Measurements from ENCODE around the gene SOX13.

The SOX13 gene

GRCh38 chr1:204154568-204155255, 81.8 kb downstream of the SOX13 start:
- no peak for DNase-seq

GRCh38 chr1:204155881-204156280, 83.0 kb downstream of the SOX13 start:
- DNase-seq: no peak

DNA sequence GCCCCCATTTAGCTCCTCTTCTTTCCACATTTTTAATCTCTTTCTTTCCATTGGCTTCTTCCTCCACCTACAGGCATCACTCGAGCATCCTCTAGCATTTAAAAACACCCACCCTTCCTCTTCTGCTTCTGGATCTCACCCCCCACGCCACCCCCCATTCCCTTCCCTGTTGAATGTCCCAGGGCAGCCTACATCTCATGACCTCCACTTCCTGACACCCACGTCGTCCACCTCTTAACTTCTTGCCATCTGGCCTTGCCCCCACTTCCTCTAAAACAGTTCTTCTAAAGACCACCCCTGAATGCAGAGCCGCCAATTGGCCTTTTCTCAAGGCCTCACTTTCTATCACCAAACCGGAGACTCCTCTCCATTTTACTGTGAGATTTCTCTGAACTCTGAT, 85.0 kb downstream of the SOX13 start:
- no peak for DNase-seq

DNA sequence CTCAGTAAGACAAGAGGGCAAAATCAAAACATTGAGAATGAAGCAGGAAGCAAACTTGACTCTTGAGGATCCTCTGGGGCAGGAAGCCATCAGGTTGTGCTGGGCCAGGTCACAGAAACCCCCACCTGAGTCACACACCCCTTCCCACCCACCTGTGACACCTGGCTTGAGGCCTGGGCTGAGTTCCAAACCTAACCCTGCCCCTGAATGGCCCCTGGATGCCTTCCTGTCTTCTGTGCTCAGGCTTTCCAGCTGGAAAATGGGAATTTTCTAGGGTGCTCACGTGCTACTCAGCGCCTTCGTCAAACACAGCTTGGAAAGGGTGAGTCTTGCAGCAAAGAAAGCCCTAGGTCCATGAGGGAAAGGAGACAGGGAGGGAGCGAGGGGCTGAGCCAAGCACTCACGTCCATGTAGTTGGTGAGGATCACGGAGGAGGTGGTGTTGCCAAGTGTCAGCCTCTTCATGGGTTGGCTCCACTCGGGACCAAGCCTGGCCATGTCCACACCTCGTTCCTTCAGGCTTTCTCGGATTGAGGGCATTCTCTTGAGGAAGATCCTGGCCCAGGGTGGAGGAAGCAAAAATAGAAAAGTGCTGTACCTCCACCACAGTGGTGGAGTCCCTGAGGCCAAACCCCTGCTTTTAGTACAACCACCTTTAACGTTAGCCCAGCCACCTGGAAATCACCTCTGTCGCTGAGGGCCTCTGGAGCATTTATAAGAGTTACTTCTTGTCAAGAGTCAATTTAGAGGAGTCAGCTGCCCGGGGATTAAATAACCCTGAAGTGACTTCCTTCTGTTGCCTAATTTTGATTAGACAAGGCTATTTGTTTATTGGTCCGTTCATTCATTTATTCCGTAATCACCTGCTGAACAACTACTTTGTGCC, 88.9 kb downstream of the SOX13 start:
- DNase-seq: no peak

DNA sequence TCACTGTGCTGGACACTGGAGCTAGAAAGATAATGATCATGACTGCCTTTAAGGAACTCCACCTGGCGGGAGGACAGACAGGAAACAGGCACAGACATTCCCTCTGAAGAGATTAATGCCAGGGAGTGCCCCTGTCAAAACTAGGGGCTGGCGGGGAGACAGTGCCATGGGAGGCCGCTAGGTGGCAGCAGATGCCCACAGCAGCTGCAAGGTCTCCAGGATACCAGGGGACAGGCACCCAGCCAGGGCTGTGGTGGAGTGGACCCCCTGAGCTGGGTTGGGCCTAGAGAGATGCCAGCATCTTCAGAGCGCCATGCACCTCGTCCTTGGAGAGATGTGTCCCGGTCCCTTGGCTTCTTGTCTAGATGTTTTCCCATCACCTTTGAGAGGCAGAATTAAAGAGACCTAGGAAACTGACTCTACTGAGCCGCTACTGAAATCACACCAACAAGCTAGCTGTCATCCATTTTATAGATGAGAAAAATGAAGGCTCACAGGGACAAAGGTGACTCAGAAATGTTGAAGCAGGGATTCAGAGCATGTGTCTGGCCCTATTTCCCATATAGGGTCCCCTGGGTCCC, 89.7 kb downstream of the SOX13 start:
- DNase-seq: peak; percentile 91

- no peak for DNase-seq
These were observed 93.3 kb downstream of the SOX13 start, which contains the start of gene REN for GRCh38 chr1:204166219-204166618. REN (minus strand) TSS chr1:204166337; CDS start chr1:204166293, 44 bp downstream.

DNA sequence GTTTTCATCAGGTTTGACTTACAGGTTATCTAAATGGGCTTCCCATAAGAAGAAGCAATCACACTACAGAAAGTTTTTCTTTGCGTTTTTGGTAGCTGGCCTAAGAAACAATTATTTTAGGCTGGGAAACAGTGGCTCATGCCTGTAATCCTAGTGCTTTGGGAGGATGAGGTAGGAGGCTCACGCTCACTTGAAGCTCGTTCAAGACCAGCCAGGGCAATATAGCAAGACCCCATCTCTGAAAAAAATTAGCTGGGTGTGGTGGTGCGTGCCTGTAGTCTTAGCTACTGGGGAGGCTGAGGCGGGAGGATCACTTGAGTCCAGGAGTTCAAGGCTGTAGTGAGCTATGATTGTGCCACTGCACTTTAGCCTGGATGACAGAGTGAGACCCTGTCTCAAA, 94.8 kb downstream of the SOX13 start:
- no peak for DNase-seq

DNA sequence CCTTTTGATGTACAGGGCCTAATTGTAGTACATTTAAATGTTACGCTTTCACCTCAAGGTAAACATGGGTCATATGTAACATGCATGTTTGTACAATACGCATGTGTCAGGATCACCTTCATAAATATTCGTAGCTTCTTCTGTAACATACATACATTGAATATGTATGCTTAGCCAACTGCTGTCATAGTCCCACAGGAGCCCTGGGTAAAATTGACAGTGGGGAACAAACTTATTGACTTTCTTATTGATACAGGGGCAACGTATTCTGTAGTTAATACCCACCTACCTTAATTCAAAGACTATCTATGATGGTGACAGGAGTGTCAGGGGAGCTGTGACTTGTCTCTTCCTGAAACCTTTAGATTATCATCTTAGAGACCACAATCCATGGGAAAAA, 96.9 kb downstream of the SOX13 start:
- no peak for DNase-seq

DNA sequence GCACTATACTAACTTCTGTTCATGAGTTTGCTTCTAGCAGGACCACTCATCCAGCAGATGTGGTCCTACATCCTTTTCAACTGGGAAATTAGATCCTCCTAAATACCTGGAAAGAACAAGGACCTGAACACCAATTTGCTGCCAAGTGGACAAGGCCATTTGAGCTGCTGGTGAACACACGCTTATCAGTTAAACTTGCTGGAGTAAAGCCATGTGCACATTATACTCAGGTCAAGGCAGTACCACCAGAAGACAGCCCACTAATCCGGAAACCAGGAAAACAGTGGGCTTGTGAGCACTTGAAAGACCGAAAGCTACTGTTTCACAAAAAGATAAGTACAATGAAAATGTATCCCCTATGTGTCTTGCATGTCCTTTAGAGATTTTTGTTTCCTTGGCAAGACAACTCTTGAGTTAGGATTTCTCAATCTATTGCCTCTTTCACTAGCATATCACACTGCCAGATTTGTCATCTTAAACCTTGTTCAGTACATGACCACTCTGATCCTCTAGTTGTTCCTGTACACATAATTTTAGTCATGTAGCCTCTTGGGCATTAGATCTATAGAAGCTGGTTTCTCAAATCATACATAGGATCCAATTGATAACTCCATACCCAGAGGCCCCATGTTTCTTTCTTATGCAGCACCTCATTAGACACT, 97.7 kb downstream of the SOX13 start:
- DNase-seq: no peak

DNA sequence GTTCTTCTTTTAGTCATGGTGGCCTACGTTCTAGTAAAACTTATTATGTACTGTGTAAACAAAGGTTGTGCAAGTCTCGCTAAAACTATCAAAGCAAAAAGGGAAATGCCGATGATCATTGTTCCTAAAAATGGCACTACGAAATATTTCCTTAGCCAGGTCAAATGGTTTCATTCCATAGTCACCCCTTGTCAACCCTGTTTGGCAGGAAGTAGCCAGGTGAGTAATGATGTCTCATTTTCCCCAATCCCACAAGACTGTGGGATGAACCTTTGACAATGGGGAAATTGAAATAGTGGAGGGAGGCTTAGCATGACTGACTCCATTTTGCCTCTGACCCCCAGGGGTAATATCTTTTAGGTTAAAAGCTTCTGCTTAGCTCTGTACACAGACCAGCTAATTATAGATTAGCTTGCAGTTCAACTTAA, 98.8 kb downstream of the SOX13 start:
- DNase-seq: no peak

DNA sequence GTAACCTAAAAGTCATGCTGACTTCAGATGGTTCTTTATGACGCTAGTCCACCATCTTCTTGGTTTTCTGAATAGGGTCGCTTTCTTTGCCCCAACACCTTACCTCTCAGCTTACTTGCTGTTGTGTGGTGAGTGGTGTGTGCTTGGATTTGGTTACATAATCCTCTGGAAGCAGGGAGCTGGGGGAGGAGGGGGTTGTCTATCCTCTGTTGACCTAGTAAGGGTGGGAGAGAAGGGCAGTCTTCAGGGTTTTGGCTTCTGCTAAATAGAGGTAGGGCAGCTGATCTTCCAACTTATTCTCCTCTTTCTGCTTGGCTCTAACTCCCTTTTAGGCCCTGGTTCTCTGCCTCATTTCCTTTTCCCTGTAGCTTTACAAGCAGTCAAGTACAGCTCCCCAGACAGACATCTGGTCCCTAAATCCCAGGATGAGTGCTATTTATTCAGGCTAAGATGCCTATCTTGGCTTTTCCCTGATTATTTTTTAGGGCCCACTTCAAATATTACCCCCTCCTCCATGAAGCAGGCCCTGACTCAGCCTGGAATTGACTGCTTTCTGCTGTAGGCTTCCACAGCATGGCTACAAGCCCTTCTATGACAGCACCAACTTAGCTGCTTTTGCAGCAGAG, 99.6 kb downstream of the SOX13 start:
- DNase-seq: no peak

DNA sequence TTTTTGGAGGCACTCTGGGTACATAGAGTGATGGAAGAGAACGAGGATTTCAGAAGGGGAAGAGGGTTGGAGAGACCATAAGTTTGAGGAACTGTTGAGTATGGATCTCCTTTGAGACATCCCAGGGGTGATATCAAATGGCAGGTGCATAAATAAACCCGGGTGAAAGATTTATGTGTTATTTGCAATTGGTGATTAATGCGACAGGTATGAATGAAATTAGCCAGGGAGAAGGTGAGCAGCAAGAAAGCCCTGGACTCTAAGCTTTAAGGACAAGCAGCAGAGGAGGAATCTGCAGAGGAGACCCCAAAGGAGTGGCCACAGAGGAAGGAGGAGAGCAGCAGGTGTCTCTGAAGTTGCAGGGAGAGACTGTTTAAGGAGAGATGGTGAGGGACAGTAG, 102.0 kb downstream of the SOX13 start:
- no peak for DNase-seq

DNA sequence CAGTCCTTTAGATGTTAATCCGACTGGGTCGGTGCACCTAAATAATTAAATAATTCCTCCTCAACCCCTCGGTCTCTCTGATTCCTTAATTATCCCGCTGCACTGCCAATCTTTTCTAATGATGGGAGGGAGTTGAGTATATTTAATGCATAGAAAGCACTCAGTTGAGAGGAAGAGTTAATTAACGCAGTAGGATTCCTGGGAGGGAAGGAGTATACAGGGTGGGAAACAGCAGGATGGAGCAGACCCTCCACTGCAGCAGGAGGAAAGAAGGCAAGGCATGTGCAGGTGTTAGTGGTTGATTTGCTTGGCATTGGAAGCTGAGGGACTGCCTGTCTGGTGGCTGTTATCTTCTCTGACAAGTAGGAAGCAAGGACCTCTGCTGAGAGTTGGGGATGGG, 103.1 kb downstream of the SOX13 start:
- DNase-seq: no peak

DNA sequence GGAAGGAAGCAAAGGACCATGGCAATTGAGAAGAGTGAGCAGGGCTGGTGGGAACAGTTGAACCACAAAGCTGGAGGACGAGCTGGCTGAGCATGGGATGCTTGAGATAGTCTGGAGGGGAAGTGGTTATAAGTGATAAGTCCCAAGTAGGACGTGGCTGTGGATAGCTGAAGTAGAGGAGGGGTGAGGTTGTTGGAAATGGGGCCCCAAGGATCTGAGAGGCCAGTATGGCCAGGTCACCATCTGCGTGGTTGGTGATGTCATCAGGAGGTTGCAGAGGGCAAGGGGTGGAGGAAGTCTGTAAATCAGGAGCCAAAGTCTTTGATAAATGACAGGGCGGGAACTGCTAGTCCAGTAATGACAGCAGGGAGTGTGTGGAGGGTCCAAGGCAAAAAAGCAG, 104.2 kb downstream of the SOX13 start:
- DNase-seq: no peak

Measured in right forelimb (tissue), 1 donor.